GM23338 (cell line): ENCODE measurements around the gene NECAB3. TPM values are rescaled to one million over a fixed set of nuclear protein-coding genes. Genes with fewer than 3 reads are reported as not detected.
A peak's percentile ranks its signal among the peaks of the same experiment; 100 is the strongest.

Experiments
- ATAC-seq: fragments of 200-7000 bp; cut with Tn5 transposase; 3 replicates; pipeline ENCODE4 v1.9.1; 2020
- DNase-seq: peaks from one replicate; pipeline ENCODE4 v3.0.0-alpha.2; 2015; ENCODE audit warnings: low spot score
- H2AFZ ChIP-seq: fragments of 200-600 bp; sonication (generic); 2 replicates; pipeline ENCODE4 v1.8.0; 2016; ENCODE audit warnings: antibody characterized with exemption, mild to moderate bottlenecking, moderate library complexity
- H3F3A ChIP-seq: fragments of 200-600 bp; sonication (generic); replicated peaks from 2 replicates; pipeline ENCODE4 v1.8.0; 2017; ENCODE audit warnings: antibody characterized with exemption, mixed run types, low read depth
- H3K27ac ChIP-seq: fragments of 200-600 bp; sonication (generic); 2 replicates; pipeline ENCODE4 v1.6.1; 2016; ENCODE audit warnings: low read depth
- H3K27me3 ChIP-seq: fragments of 200-600 bp; sonication (generic); 2 replicates; pipeline ENCODE4 v1.8.0; 2016; ENCODE audit warnings: mild to moderate bottlenecking, mixed run types, moderate library complexity; ENCODE audit not compliant: insufficient read depth
- H3K36me3 ChIP-seq: fragments of 200-600 bp; sonication (generic); 2 replicates; pipeline ENCODE4 v1.8.0; 2016; ENCODE audit warnings: mild to moderate bottlenecking; ENCODE audit not compliant: insufficient read depth
- H3K4me1 ChIP-seq: fragments of 200-600 bp; sonication (generic); 2 replicates; pipeline ENCODE4 v1.8.0; 2016; ENCODE audit warnings: mild to moderate bottlenecking, moderate library complexity; ENCODE audit not compliant: insufficient read depth
- H3K4me2 ChIP-seq: fragments of 200-600 bp; sonication (generic); 2 replicates; pipeline ENCODE4 v1.7.1; 2017; ENCODE audit warnings: mixed run types
- H3K4me3 ChIP-seq: fragments of 200-600 bp; sonication (generic); 2 replicates; pipeline ENCODE4 v1.6.1; 2016; ENCODE audit warnings: mixed run types
- H3K79me2 ChIP-seq: fragments of 200-600 bp; sonication (generic); replicated peaks from 2 replicates; pipeline ENCODE4 v1.8.0; 2017; ENCODE audit warnings: mild to moderate bottlenecking; ENCODE audit not compliant: insufficient read depth
- H3K9me2 ChIP-seq: fragments of 200-600 bp; sonication (generic); 2 replicates; pipeline ENCODE4 v1.8.0; 2017; ENCODE audit not compliant: insufficient read depth
- H4K20me1 ChIP-seq: fragments of 200-600 bp; sonication (generic); replicated peaks from 2 replicates; pipeline ENCODE4 v1.8.0; 2017; ENCODE audit warnings: mild to moderate bottlenecking; ENCODE audit not compliant: insufficient read depth
- H3K27ac Mint-ChIP-seq: 2 replicates; pipeline ENCODE4 v1.8.0; 2020; ENCODE audit warnings: inconsistent platforms, mild to moderate bottlenecking, moderate library complexity, mixed read lengths
- H3K27me3 Mint-ChIP-seq: 3 replicates; pipeline ENCODE4 v1.8.0; 2022; ENCODE audit warnings: low read depth, mild to moderate bottlenecking, moderate library complexity, mixed read lengths, inconsistent platforms; ENCODE audit not compliant: insufficient read depth, poor library complexity
- H3K36me3 Mint-ChIP-seq: 3 replicates; pipeline ENCODE4 v1.8.0; 2021; ENCODE audit warnings: low read depth, mild to moderate bottlenecking, inconsistent platforms, moderate library complexity, mixed read lengths
- H3K4me1 Mint-ChIP-seq: 3 replicates; pipeline ENCODE4 v1.8.0; 2020; ENCODE audit warnings: mild to moderate bottlenecking, inconsistent platforms, mixed read lengths
- H3K4me3 Mint-ChIP-seq: 3 replicates; pipeline ENCODE4 v1.8.0; 2021; ENCODE audit warnings: moderate library complexity, mild to moderate bottlenecking, inconsistent platforms, mixed read lengths
- H3K9me3 Mint-ChIP-seq: 3 replicates; pipeline ENCODE4 v1.8.0; 2020; ENCODE audit warnings: moderate library complexity, mild to moderate bottlenecking, inconsistent platforms, mixed read lengths
- CREB1 ChIP-seq: fragments of 250-450 bp; sonication (Bioruptor Pico); IDR thresholded peaks from 2 replicates; pipeline ENCODE4 v1.5.0; 2020; ENCODE audit warnings: low read depth, mild to moderate bottlenecking, moderate library complexity
- ETS1 ChIP-seq: IDR thresholded peaks from 2 replicates; pipeline ENCODE4 v1.6.1; 2016; ENCODE audit warnings: antibody characterized with exemption
- EZH2 ChIP-seq: fragments of 200-600 bp; sonication (generic); IDR thresholded peaks from one replicate; pipeline ENCODE4 v1.8.0; 2017; ENCODE audit warnings: antibody characterized with exemption, mild to moderate bottlenecking, low read depth; ENCODE audit not compliant: unreplicated experiment
- EZH2phosphoT487 ChIP-seq: fragments of 200-600 bp; sonication (generic); IDR thresholded peaks from one replicate; pipeline ENCODE4 v1.8.1; 2018; ENCODE audit warnings: antibody characterized with exemption; ENCODE audit not compliant: unreplicated experiment
- JUNB ChIP-seq: IDR thresholded peaks from one replicate; pipeline ENCODE4 v1.6.1; 2016; ENCODE audit warnings: antibody characterized with exemption; ENCODE audit not compliant: unreplicated experiment
- NANOG ChIP-seq: IDR thresholded peaks from 2 replicates; pipeline ENCODE4 v1.6.1; 2016; ENCODE audit warnings: antibody characterized with exemption, borderline replicate concordance
- STAT1 ChIP-seq: IDR thresholded peaks from one replicate; pipeline ENCODE4 v1.6.1; 2016; ENCODE audit warnings: antibody characterized with exemption; ENCODE audit not compliant: unreplicated experiment
- ZNF114 ChIP-seq: fragments of 250-450 bp; sonication (Bioruptor Pico); IDR thresholded peaks from 2 replicates; pipeline ENCODE4 v1.5.0; 2020; ENCODE audit warnings: mild to moderate bottlenecking, moderate library complexity
- ZNF462 ChIP-seq: fragments of 250-450 bp; sonication (Bioruptor Pico); IDR thresholded peaks from 2 replicates; pipeline ENCODE4 v1.5.0; 2020; ENCODE audit warnings: mild to moderate bottlenecking, moderate library complexity
- polyA plus RNA-seq: library from polyadenylated mRNA; unstranded; fragments of >200 nt; fragmentation: Nextera tagmentation; extraction: Ambion mirVana; gene quantifications from 2 replicates; pipeline ENCODE4 v1.2.1, GENCODE V29; 2016
- total RNA-seq: library from RNA; depleted of rRNA; stranded (reverse); fragments of >200 nt; shearing (Covaris generic); gene quantifications from 2 replicates; pipeline ENCODE4 v1.2.3, GENCODE V29; 2014
- TF ChIP-seq, protein P1 (sequence below), 2 experiments: fragments of 200-600 bp in 1 of 2; sonication (generic) in 1 of 2; conservative IDR thresholded peaks; 2 replicates each; pipeline versions ENCODE4 v1.5.1 to v1.6.1; 2016 to 2017; ENCODE audit warnings: antibody characterized with exemption in 2 of 2, low read depth in 2 of 2, mild to moderate bottlenecking in 2 of 2, moderate library complexity in 1 of 2
- TF ChIP-seq, protein P2 (sequence below): IDR thresholded peaks from one replicate; pipeline ENCODE4 v1.6.1; 2018; ENCODE audit warnings: antibody characterized with exemption; ENCODE audit not compliant: unreplicated experiment

NECAB3 gene
- total and polyA plus RNA-seq, 2 experiments from 2014 or later, result 8.5 to 28.4 TPM

DNA sequence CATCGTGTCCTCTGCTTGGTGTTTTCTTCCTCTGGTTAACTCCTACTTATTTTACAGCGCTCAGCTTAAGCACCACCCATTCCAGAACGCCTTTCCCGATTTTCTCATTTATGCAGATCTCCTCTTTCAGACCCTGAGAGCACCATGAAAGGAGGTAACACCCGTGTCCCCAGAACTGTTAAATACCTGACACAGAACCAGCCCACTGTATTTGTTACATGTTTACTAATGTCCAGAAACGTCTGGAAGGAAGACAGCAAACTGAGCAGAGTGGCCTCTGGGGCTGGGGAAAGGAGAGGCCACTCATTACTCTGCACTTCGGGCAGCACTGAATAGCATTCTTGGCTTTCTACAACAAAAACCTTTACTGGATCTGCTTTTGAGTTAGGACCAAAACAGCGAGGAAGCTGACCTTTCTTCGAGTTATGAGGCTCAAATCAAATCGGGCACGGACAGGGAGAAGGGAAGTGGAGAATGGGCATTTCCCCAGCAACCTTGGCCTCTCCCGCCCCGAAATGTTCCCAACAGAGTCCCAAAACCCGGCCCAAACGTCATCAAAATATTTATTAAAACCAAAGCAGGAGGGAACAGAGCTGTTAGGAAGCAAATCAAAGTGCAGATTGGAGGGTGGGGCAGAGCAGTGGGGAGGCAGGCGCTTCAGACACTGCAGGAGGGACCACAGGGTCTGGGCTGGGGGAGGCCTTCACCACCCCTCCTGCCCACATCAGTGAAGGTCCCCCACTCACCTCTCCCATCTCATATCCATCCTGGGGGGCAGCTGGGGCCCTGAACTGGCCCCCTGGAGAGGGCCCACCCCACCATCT is 1.1 kb upstream of the NECAB3 start:
- H3K36me3 ChIP-seq, result peaks cover 4% of the 10 kb centered on the region
- H3F3A ChIP-seq, result peaks cover 15% of the 10 kb centered on the region; the same call in 1 of the 2 replicates
- Mint-ChIP-seq H3K27ac (peak overlapping the region; percentile 0; the same call in 1 of the 2 replicates), H3K9me3 (no peaks in the 10 kb centered on the region; the same call in 2 of the 3 replicates), H3K4me1 (peaks cover 33% of the 10 kb centered on the region), H3K36me3 (peaks cover 50% of the 10 kb centered on the region), H3K27me3 (peaks cover 24% of the 10 kb centered on the region), H3K4me3 (peak overlapping the region; percentile 69)
- H3K27ac ChIP-seq, result peak overlapping the region; percentile 52
- no peaks in the 10 kb centered on the region for H3K9me2 ChIP-seq
- H3K27me3 ChIP-seq, result no peaks in the 10 kb centered on the region
- H3K4me2 ChIP-seq, result peak overlapping the region; percentile 99
- no peaks in the 10 kb centered on the region; the same call in 1 of the 2 replicates for H3K79me2 ChIP-seq
- H3K4me3 ChIP-seq, result peak overlapping the region; percentile 78
- no peak for DNase-seq
- peak overlapping the region; percentile 97 for H2AFZ ChIP-seq
- peaks cover 6% of the 10 kb centered on the region; the same call in 1 of the 2 replicates for H4K20me1 ChIP-seq
- peaks cover 19% of the 10 kb centered on the region for H3K4me1 ChIP-seq
- ATAC-seq, result no peak
- TF ChIP-seq, protein P1, sequence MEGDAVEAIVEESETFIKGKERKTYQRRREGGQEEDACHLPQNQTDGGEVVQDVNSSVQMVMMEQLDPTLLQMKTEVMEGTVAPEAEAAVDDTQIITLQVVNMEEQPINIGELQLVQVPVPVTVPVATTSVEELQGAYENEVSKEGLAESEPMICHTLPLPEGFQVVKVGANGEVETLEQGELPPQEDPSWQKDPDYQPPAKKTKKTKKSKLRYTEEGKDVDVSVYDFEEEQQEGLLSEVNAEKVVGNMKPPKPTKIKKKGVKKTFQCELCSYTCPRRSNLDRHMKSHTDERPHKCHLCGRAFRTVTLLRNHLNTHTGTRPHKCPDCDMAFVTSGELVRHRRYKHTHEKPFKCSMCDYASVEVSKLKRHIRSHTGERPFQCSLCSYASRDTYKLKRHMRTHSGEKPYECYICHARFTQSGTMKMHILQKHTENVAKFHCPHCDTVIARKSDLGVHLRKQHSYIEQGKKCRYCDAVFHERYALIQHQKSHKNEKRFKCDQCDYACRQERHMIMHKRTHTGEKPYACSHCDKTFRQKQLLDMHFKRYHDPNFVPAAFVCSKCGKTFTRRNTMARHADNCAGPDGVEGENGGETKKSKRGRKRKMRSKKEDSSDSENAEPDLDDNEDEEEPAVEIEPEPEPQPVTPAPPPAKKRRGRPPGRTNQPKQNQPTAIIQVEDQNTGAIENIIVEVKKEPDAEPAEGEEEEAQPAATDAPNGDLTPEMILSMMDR (conservative IDR thresholded peaks at IDR 0.05; ENCODE audit: low read depth in 2 of 2), result no peak
- TF ChIP-seq JUNB (no peak), ZNF114 (no peak), ETS1 (no peak), EZH2 (no peak), EZH2phosphoT487 (no peak), CREB1 (CRISPR knock-in tag) (no peak), NANOG (no peak), STAT1 (no peak), ZNF462 (no peak)
- TF ChIP-seq, protein P2, sequence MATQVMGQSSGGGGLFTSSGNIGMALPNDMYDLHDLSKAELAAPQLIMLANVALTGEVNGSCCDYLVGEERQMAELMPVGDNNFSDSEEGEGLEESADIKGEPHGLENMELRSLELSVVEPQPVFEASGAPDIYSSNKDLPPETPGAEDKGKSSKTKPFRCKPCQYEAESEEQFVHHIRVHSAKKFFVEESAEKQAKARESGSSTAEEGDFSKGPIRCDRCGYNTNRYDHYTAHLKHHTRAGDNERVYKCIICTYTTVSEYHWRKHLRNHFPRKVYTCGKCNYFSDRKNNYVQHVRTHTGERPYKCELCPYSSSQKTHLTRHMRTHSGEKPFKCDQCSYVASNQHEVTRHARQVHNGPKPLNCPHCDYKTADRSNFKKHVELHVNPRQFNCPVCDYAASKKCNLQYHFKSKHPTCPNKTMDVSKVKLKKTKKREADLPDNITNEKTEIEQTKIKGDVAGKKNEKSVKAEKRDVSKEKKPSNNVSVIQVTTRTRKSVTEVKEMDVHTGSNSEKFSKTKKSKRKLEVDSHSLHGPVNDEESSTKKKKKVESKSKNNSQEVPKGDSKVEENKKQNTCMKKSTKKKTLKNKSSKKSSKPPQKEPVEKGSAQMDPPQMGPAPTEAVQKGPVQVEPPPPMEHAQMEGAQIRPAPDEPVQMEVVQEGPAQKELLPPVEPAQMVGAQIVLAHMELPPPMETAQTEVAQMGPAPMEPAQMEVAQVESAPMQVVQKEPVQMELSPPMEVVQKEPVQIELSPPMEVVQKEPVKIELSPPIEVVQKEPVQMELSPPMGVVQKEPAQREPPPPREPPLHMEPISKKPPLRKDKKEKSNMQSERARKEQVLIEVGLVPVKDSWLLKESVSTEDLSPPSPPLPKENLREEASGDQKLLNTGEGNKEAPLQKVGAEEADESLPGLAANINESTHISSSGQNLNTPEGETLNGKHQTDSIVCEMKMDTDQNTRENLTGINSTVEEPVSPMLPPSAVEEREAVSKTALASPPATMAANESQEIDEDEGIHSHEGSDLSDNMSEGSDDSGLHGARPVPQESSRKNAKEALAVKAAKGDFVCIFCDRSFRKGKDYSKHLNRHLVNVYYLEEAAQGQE, result no peak
